GM21381 (cell line): ENCODE data around the gene TBX10.
"Not testable (repeated sequence)": the region's sequence is repeated elsewhere in the genome, so short reads cannot be mapped to it uniquely, and the experiment has no call there.

Experiments
- ATAC-seq: cut with Tn5 transposase; IDR thresholded peaks from one replicate; pipeline ENCODE4 v1.9.1; 2021; ENCODE audit warnings: mild to moderate bottlenecking, moderate library complexity; ENCODE audit not compliant: unreplicated experiment

Gene TBX10

DNA sequence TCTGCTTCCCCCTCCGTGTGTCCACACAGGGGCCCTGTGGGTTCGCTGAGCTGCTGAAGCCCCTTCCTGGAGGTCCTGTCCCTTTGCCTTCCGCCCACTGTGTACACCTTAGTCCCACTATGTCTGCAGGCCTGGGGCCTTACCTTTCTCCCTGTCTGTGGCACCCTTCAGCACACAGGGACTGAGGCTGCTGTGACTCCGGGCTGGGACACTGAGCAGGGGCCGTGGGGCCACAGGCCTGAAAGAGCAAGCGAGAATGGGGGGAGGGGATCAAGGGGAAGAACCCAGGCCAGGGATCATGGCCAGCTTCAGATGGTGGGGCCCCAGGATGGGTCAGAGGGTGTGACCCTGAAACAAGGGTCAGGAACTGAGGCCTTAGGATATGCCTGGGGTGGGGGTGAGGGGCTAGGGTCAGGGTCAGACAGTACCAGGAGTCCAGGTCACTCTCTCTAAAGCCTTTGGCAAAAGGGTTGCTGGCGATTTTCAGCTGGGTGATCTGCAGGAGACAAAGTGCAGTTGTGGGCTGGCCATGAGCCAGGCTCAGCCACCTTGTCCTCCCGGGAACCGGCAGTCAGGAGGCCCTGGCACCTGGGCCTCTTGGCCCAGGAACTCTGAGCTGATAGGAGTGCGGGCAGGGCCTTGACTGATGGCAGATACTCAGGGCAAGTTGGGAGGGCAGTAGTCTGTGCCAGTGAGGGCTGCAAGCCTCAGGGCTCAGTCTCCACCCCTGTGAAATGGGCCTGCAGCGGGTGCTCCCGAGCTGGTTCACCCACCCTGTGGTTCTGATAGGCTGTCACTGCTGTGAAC lies 7.2 kb downstream of the TBX10 start:
- no peak for ATAC-seq

DNA sequence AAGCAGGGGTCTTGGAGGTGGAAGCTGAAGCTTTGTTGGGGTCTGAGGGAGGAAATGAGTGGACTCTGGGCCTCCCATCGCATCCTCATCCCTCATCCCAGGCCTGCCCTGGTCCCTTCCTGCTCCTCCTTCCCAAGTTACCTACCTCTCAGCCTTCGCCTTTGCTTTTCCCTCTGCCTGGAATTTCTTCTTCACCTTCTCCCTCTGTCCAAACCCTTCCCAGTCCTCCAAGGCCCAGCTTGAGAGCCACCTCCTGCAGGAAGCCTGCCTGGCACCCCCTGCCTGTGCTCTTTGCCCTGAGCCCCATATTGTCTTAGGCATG lies 7.7 kb downstream of the TBX10 start:
- no peak for ATAC-seq

DNA sequence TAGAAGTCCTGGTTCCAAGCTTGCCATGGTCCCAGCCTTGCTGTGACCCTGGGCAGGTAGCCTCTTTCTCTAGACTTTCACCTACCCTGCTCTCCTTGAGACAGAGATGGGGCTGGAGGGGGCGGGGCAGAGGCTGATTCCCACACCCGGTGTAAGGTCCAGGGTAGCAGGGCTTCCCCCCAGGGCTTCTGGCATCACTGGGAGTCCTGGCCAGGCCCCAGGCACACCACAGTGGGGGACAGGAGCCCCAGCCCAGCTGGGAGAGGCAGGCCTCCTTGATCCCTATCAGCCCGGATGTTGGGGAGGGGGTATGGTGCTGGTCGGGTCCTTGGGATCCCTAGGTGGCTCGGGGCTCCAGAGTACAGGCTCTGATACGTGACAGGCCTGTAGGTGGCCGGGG lies 8.2 kb downstream of the TBX10 start:
- no peak for ATAC-seq

DNA sequence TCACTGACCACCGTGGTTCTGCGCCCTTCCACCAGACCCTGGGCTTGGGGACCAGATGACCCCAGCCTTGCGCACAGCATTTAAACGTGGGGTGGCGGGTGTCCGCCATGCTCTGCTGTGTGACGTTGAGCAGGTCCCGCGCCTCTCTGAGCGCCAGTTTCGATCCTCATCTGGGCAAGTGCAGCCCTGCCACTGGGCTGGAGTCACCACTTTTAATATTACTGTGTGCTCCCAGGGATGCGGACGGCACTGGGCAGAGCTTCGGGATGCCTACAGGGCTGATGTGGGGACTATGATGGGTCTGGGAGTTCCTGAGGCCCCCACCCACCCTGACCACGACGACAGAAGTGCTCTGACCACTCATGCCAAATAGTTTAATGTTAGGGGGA lies 8.6 kb downstream of the TBX10 start:
- ATAC-seq: no peak

DNA sequence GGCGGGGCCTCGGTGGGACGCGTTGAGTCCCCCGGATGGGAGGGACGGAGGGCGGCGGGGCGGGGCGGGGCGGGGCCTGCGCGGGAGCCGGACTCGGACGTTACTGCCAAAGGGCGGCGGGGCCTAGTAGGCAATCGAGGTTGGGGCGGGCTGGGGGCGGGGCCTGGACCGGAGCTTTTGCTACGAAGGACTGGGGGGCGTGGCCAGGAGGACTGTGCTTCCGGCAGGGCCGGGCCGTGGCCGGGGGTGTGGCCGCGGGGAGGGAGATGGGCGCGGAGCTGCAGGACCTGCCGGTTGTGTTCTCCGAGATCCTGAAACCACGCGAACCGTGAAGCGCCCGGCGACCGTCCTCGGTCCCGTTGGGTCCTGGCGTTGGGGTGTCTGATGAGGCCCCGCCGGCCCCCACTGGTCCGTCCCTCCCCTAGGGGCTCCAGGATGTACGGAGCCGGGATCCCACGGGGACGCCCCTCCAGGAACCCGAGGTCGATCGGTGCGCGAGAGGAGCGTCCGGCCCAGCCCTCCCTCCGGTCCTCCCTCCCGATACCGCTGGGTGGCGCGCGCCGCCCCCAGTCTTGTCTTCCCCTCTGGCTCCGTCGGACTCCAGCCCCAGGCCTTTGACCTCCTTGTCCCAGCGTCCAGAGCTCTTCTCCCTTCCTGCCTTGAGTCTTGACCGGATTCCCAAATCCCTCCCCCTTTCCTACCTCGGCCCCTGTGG lies 9.2 kb downstream of the TBX10 start:
- ATAC-seq: peak; percentile 55

DNA sequence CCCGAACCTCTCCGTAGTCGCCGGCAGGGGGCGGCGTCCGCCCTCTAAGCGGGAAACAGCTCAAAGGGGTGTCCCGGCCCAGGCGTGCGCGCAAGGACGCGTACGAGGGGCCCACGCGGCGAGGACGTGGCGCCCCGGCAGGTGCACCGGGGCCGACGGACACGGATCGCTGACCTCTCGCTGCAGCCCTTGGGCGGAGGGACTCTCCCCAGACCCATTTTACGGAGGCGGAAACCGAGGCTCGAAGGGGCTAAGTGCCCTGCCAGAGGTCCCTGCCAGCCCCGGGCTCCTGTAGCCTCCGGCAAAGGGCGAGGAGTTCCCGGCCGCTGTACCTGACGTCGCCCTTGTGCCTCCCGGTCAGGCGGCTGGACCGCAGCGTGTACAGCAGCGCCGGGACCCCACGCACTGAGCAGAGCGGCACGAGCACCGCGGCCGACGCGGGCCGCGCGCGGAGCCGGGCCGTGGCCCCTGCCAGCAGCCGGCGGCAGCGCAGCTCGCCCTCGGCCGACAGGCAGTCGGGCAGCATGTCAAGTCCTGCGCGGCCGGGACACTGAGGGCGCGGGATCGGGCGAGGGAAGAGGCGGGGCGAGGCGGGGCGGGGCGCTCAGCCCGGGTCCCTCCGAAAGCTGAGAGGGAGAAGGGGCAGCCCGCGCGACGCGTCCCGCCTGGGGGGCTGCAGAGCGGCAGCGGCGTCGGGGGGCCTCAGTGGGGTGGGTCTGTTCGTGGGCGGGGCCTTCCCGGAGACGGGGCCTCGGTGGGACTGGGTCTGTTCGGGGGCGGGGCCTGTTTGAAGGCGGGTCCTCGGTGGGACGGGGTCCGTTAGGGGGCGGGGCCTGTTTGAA lies 10.0 kb downstream of the TBX10 start, which contains the start of gene NUDT8:
Gene NUDT8, minus strand, starts transcription at position 552 of the 842 bp plus-strand sequence. Its CDS starts 26 bp downstream, at position 526.
- ATAC-seq: peak; percentile 42

DNA sequence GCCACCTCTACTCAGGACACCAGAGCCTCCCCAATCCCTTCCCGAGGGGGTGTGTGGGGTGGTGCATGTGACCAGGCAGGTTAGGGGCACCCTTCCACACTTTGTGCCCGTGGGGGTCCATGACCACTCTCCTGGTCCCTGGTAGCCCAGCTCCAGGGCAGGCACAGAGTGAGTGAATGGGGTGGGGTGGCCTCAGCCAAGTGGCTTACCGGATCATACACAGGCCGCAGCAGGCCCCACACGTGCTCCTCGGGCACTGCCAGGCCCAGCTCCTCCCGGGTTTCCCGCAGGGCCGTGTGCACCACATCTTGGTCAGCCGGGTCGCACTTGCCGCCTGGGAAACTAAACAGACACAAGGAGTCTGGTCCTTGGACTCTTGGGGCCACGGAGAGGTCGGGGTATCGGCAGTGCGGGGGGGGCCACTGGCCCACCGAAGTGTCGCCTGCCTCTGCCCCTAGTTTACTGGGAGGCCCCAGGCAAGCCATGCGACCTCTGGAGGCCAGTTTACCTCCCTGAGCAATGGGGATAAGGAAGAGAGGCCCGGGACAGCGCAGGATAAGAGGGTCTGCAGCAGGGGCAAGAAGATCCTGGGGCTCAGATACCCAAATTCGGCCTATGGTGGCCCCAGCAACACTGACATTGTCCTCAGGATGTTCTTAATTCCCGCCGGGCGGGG lies 10.7 kb downstream of the TBX10 start:
- ATAC-seq: no peak

DNA sequence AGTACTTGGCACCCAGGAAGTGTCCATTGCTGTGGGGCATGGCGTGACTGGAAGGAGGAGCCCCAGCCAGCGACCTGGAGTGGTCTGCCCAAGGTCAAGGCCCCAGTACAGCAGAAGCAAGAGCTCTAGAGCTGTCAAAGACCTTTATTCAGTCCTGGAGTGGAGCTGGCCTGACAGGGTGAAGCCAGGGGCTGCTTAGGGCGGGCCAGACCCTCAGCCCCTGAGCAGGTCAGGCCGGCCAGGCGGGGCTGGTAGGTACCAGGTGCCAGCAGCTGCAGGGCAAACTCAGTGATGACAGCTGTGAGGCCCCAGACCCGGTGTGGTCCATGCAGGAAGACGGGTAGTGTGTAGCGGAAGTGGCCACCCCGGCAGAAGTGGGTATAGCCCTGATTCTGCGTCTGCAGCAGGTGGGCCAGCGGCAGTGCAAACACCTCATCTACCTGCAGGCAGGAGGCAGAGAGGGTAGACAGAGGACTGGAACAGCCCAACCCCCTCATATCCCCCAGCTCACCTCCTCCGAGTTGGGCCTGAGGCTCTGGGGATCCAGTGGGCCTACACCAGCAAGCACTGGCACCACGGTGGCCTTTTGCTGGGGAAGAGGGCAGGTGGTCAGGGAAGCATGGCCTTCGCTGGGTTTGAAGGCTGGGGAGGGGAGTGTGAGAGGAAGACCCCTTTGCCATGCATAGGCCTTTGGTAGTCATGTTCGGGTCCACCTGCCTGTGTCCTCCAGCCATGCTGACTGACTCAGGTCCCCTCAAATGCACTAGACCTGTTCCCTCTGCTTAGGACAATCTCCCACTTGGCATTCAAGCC lies 11.5 kb downstream of the TBX10 start:
- ATAC-seq: no peak

DNA sequence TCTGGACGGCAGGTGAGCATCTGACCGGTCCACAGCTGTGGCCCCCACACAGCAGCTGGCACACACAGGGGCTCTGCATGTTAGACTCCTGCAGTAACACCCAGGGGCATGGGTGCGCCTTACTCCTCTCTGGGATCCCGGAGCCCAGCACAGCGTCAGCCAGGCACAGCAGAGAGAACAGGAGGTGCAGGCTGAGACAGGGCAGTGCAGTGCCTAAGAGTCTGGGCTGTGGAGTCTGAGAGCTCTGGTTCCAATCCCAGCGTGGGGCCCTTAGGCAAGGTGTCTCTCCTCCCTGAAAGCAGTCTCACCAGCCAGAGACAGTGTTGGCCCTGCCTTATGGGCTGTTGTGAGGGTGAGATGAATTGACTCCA lies 12.1 kb downstream of the TBX10 start:
- ATAC-seq: no peak

DNA sequence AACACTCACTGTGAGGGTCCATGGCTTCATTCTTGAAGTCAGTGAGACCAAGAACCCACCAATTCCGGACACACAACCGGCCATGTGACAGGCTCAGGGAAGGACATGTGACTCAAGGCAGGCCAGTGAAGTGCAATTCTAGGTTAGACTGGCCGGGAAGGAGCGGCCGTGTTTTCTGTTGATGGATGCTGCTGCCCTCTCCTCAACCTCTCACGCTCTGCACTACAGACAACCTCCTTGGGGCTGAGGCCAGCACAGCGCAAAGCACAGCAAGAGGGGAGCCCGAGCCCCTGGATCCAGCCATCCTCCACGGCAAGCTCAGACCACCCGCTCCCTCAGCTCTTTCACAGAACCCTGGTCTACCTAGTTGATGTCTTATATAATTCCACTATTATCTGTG lies 12.6 kb downstream of the TBX10 start:
- ATAC-seq: no peak

DNA sequence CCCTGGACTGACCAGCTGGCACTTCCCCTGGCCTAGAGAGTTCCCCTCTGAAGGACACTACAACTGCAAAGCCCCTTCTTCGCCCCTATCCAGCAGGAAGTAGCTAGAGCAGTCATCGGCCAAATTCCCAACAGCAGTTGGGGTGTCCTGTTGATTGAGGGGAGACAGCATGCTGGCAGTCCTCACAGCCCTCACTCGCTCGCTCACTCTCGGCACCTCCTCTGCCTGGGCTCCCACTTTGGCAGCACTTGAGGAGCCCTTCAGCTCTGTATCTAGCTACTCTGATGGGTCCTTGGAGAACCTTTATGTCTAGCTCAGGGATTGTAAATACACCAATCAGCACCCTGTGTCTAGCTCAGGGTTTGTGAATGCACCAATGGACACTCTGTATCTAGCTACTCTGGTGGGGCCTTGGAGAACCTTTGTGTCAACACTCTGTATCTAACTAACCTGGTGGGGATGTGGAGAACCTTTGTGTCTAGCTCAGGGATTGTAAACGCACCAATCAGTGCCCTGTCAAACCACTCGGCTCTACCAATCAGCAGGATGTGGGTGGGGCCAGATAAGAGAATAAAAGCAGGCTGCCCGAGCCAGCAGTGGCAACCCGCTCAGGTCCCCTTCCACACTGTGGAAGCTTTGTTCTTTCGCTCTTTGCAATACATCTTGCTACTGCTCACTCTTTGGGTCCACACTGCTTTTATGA lies 13.3 kb downstream of the TBX10 start:
- not testable (repeated sequence) for ATAC-seq

DNA sequence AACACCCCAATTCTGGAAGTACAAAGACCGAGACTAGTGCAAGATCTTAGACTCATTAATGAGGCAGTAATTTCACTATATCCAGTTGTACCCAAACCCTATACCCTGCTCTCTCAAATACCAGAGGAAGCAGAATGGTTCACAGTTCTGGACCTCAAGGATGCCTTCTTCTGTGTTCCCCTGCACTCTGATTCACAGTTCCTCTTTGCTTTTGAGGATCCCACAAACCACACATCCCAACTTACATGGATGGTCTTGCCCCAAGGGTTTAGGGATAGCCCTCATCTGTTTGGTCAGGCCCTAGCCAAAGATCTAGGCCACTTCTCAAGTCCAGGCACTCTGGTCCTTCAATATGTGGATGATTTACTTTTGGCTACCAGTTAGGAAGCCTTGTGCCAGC lies 15.8 kb downstream of the TBX10 start:
- not testable (repeated sequence) for ATAC-seq

DNA sequence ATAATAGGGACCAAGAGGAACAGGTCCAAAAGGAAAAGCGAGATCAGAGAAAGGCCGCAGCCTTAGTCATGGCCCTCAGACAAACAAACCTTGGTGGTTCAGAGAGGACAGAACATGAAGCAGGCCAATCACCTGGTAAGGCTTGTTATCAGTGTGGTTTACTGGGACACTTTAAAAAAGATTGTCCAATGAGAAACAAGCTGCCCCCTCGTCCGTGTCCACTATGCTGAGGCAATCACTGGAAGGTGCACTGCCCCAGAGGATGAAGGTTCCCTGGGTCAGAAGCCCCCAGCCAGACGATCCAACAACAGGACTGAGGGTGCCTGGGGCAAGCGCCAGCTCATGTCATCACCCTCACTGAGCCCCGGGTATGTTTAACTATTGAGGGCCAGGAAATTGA lies 16.7 kb downstream of the TBX10 start:
- not testable (repeated sequence) for ATAC-seq

DNA sequence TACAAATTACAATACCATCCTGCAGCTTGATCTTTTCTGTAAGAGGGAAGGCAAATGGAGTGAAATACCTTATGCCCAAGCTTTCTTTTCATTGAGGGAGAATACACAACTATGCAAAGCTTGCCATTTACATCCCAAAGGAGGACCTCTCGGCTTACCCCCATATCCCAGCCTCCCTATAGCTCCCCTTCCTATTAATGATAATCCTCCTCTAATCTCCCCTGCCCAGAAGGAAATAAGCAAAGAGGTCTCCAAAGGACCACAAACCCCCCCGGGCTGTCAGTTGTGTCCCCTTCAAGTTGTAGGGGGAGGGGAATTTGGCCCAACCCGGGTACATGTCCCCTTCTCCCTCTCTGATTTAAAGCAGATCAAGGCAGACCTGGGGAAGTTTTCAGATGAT lies 17.6 kb downstream of the TBX10 start:
- ATAC-seq: not testable (repeated sequence)

DNA sequence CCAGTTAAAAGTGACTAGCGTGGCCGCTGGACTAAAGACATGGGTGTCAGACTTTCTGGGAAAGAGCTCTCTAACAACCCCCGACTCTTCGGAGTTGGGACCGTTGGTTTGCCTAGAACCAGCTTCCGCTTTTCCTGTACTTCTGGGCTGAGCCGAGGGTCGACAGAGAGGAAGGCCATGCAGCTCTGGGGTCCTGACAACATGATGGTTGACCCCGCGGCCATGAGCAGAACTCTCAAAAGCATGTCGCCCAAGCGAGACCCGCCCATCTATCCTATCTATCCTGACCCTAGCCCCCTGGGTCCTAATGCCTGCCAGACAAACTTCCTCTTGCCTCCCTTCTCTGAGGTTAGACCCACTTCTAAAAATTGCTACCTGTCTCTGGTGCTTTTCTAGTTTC lies 18.9 kb downstream of the TBX10 start:
- ATAC-seq: not testable (repeated sequence)

DNA sequence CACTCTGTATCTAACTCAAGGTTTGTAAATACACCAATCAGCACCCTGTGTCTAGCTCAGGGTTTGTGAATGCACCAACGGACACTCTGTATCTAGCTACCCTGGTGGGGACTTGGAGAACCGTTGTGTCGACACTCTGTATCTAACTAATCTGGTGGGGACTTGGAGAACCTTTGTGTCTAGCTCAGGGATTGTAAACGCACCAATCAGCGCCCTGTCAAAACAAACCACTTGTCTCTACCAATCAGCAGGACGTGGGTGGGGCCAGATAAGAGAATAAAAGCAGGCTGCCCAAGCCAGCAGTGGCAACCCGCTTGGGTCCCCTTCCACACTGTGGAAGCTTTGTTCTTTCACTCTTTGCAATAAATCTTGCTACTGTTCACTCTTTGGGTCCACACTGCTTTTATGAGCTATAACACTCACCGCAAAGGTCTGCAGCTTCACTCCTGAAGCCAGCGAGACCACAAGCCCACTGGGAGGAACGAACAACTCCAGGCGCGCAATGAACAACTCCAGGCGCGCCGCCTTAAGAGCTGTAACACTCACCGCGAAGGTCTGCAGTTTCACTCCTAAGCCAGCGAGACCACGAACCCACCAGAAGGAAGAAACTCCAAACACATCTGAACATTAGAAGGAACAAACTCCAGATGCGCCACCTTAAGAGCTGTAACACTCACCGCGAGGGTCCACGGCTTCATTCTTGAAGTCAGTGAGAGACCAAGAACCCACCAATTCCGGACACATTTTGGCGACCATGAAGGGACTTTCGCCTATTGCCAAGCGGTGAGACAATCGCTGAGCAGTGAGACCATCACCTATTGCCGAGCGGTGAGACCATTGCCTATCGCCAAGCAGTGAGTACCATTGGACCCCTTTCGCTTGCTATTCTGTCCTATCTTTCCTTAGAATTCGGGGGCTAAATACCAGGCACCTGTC lies 19.6 kb downstream of the TBX10 start:
- not testable (repeated sequence) for ATAC-seq

DNA sequence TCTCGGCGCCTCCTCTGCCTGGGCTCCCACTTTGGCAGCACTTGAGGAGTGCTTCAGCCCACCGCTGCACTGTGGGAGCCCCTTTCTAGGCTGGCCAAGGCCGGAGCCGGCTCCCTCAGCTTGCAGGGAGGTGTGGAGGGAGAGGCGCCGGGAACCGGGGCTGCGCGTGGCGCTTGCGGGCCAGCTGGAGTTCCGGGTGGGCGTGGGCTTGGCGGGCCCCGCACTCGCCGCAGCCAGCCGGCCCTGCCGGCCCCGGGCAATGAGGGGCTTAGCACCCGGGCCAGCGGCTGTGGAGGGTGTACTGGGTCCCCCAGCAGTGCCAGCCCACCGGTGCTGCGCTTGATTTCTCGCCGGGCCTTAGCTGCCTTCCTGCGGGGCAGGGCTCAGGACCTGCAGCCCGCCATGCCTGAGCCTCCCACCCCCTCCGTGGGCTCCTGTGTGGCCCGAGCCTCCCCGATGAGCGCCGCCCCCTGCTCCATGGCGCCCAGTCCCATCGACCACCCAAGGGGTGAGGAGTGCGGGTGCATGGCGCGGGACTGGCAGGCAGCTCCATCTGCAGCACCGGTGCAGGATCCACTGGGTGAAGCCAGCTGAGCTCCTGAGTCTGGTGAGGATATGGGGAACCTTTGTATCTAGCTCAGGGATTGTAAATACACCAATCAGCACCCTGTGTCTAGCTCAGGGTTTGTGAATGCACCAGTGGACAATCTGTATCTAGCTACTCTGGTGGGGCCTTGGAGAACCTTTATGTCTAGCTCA lies 20.5 kb downstream of the TBX10 start:
- ATAC-seq: not testable (repeated sequence)
